Trophoblast cell (in vitro differentiated cells and primary cell): ENCODE results near the gene MSH5.

ENCODE experiments used
- DNase-seq, 2 donors: peaks; one replicate each; pipeline ENCODE4 v3.0.0-alpha.2; 2016
- H2AFZ ChIP-seq: 2 replicates; pipeline ENCODE4 v1.6.1; 2013; ENCODE audit warnings: low read length, moderate library complexity, mild to moderate bottlenecking; ENCODE audit not compliant: insufficient read depth, poor library complexity
- H2AK5ac ChIP-seq: 2 replicates; pipeline ENCODE4 v1.6.1; 2013; ENCODE audit warnings: mild to moderate bottlenecking, low read length
- H2BK120ac ChIP-seq: 2 replicates; pipeline ENCODE4 v1.6.1; 2013; ENCODE audit warnings: low read length, mild to moderate bottlenecking, moderate library complexity; ENCODE audit not compliant: insufficient read depth, poor library complexity
- H2BK12ac ChIP-seq: 2 replicates; pipeline ENCODE4 v1.6.1; 2013; ENCODE audit warnings: mild to moderate bottlenecking, low read length, moderate library complexity
- H2BK5ac ChIP-seq: 2 replicates; pipeline ENCODE4 v1.6.1; 2013; ENCODE audit warnings: low read length, low read depth, moderate library complexity, mild to moderate bottlenecking; ENCODE audit not compliant: poor library complexity
- H3K14ac ChIP-seq: 2 replicates; pipeline ENCODE4 v1.6.1; 2013; ENCODE audit warnings: mild to moderate bottlenecking, low read length
- H3K18ac ChIP-seq: 2 replicates; pipeline ENCODE4 v1.6.1; 2013; ENCODE audit warnings: mild to moderate bottlenecking, low read length
- H3K23ac ChIP-seq: 2 replicates; pipeline ENCODE4 v1.6.1; 2013; ENCODE audit warnings: low read length
- H3K27ac ChIP-seq: 2 replicates; pipeline ENCODE4 v1.5.1; 2013; ENCODE audit warnings: low read depth, mild to moderate bottlenecking, inconsistent platforms, low read length, moderate library complexity
- H3K27me3 ChIP-seq: 2 replicates; pipeline ENCODE4 v1.6.1; 2013; ENCODE audit warnings: inconsistent platforms, mild to moderate bottlenecking, low read length, moderate library complexity; ENCODE audit not compliant: insufficient read depth
- H3K36me3 ChIP-seq, 2 experiments: 1 replicate in 1 of 2; 2 replicates in 1 of 2; pipeline ENCODE4 v1.6.1; 2013; ENCODE audit warnings: low read length in 2 of 2, mild to moderate bottlenecking in 2 of 2, moderate library complexity in 1 of 2; ENCODE audit not compliant: insufficient read depth in 2 of 2, control insufficient read depth in 1 of 2
- H3K4ac ChIP-seq: 2 replicates; pipeline ENCODE4 v1.6.1; 2013; ENCODE audit warnings: low read depth, mild to moderate bottlenecking, low read length, moderate library complexity
- H3K4me1 ChIP-seq, 2 experiments: 1 replicate in 1 of 2; 2 replicates in 1 of 2; pipeline ENCODE4 v1.6.1; 2013; ENCODE audit warnings: low read length in 2 of 2, mild to moderate bottlenecking in 2 of 2, moderate library complexity in 1 of 2; ENCODE audit not compliant: insufficient read depth in 2 of 2, control insufficient read depth in 1 of 2
- H3K4me2 ChIP-seq: 2 replicates; pipeline ENCODE4 v1.6.1; 2013; ENCODE audit warnings: inconsistent platforms, mild to moderate bottlenecking, low read length, moderate library complexity
- H3K4me3 ChIP-seq: 2 replicates; pipeline ENCODE4 v1.5.1; 2013; ENCODE audit warnings: mild to moderate bottlenecking, low read depth, low read length, inconsistent platforms
- H3K79me1 ChIP-seq: one replicate; pipeline ENCODE4 v1.6.1; 2013; ENCODE audit warnings: low read length
- H3K79me2 ChIP-seq: 2 replicates; pipeline ENCODE4 v1.6.1; 2013; ENCODE audit warnings: low read length, mild to moderate bottlenecking; ENCODE audit not compliant: control insufficient read depth, insufficient read depth, poor library complexity
- H3K9ac ChIP-seq: 2 replicates; pipeline ENCODE4 v1.6.1; 2013; ENCODE audit warnings: mild to moderate bottlenecking, low read length
- H3K9me3 ChIP-seq: 2 replicates; pipeline ENCODE4 v1.6.1; 2013; ENCODE audit warnings: low read depth, mild to moderate bottlenecking, control low read depth, inconsistent platforms, low read length; ENCODE audit not compliant: insufficient read depth
- H4K12ac ChIP-seq: 2 replicates; pipeline ENCODE4 v1.6.1; 2013; ENCODE audit warnings: low read depth, mild to moderate bottlenecking, low read length, moderate library complexity
- H4K8ac ChIP-seq: 2 replicates; pipeline ENCODE4 v1.6.1; 2013; ENCODE audit warnings: low read depth, mild to moderate bottlenecking, low read length, moderate library complexity
- H4K91ac ChIP-seq: one replicate; pipeline ENCODE4 v1.6.1; 2013; ENCODE audit warnings: low read depth, mild to moderate bottlenecking, low read length, moderate library complexity
- WGBS: extraction: QIAGEN DNeasy Blood & Tissue Kit; methylation state at CpG from one replicate; pipeline ENCODE4 v1.1.7; 2013; ENCODE audit warnings: missing lambda C conversion rate; ENCODE audit not compliant: insufficient read length, insufficient coverage; ENCODE audit errors: extremely low coverage; 5-methylcytosine and 5-hydroxymethylcytosine counted together

MSH5 gene

DNA sequence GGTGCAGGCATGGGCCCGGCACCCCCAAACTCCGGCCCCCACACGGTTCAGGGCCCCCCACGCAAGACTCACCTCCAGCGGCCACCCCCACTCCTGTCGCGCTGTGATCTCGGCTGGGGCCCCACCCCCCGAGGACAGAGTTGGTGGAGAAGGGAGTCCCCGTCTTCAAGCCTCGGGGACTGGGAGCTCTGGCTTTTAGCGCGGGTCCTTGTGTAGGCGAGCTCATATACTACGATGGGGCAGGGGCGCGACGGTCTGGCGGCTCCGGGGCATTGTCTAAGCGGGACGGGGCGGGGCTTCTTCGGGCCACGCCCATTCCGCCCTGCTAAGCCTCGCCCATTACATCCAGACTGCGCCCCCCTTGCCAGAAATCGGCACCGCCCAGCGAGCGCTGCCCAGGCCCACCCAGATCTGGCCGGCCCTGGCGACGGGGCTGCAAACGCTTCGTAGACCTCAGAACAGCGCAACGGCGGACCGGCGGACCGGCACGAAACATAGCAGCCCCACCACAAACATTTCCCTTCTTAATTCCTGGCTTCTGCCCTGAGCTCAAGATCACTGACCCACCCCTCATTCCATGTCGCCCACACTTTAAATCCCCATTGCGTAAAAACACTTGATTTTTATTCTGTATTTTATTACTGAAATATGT lies 9.7 kb upstream of the MSH5 start:
- H4K91ac ChIP-seq, result peak overlapping the region; percentile 99
- peaks cover 16% of the 10 kb centered on the region for H3K79me2 ChIP-seq
- peak overlapping the region; percentile 98 for H3K14ac ChIP-seq
- H3K9ac ChIP-seq, result peak overlapping the region; percentile 93
- peak overlapping the region; percentile 89 for H4K12ac ChIP-seq
- peak overlapping the region; percentile 91 for H3K4me3 ChIP-seq
- H3K4me2 ChIP-seq, result peak overlapping the region; percentile 65
- H3K18ac ChIP-seq, result peak overlapping the region; percentile 98
- no peak overlapping the region for H2BK12ac ChIP-seq
- peak overlapping the region; percentile 97 for H2BK5ac ChIP-seq
- peak overlapping the region; percentile 95 for H2AK5ac ChIP-seq
- peak overlapping the region; percentile 95 for H3K27ac ChIP-seq
- H2AFZ ChIP-seq, result peak overlapping the region; percentile 96
- peak; percentile 65 to 77 for DNase-seq
- peak overlapping the region; percentile 96 for H2BK120ac ChIP-seq
- H3K36me3 ChIP-seq, result peaks cover 45 to 64% of the 10 kb centered on the region in 2 experiments
- peak overlapping the region; percentile 93 for H3K4ac ChIP-seq
- H3K79me1 ChIP-seq, result peaks cover 15% of the 10 kb centered on the region
- H3K9me3 ChIP-seq, result no peaks in the 10 kb centered on the region
- H3K23ac ChIP-seq, result no peak overlapping the region
- WGBS, result no CpG with 5 or more reads among the region's 46 CpGs
- H4K8ac ChIP-seq, result peak overlapping the region; percentile 98
- no peaks in the 10 kb centered on the region for H3K27me3 ChIP-seq
- H3K4me1 ChIP-seq, result peaks cover 14% of the 10 kb centered on the region in 2 experiments

DNA sequence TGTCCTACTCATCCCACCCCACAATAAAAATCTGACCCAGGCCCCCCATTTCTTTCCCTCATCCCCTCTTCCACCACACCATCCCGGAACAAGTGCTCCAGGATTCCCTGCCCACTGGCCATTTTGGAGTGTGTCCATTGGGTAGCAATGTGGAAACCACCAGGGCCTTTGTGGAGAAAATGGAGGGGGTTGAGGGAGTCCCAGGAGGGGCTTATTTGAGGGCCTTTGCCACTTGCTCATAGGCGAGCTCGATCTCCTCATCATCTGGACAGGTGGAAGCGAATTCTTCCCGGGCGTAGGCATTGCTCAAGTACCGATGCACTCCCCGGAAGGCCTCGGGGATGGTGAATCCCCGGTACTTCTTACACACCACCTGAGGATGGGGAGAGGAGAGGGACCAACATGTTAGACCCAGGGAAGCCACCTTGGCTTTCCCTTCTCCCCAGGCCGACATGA lies 9.1 kb upstream of the MSH5 start:
- Histone ChIP-seq H3K23ac (no peak overlapping the region), H3K4me3 (no peak overlapping the region), H2BK120ac (no peak overlapping the region), H3K79me1 (peaks cover 20% of the 10 kb centered on the region), H3K9me3 (no peaks in the 10 kb centered on the region), H3K27ac (peak overlapping the region; percentile 95), H2BK5ac (no peak overlapping the region), H4K91ac (no peak overlapping the region), H3K4me1 (peaks cover 14% of the 10 kb centered on the region in 2 experiments), H3K9ac (no peak overlapping the region), H3K27me3 (no peaks in the 10 kb centered on the region), H2BK12ac (no peak overlapping the region), H3K14ac (no peak overlapping the region), H2AK5ac (no peak overlapping the region), H3K4ac (no peak overlapping the region), H3K4me2 (peak overlapping the region; percentile 43), H4K12ac (no peak overlapping the region), H4K8ac (no peak overlapping the region), H2AFZ (no peak overlapping the region), H3K18ac (no peak overlapping the region), H3K36me3 (peaks cover 45 to 63% of the 10 kb centered on the region in 2 experiments), H3K79me2 (peaks cover 22% of the 10 kb centered on the region)
- peak in 1 of 2 donors; percentile 23 for DNase-seq
- WGBS, result no CpG with 5 or more reads among the region's 11 CpGs

DNA sequence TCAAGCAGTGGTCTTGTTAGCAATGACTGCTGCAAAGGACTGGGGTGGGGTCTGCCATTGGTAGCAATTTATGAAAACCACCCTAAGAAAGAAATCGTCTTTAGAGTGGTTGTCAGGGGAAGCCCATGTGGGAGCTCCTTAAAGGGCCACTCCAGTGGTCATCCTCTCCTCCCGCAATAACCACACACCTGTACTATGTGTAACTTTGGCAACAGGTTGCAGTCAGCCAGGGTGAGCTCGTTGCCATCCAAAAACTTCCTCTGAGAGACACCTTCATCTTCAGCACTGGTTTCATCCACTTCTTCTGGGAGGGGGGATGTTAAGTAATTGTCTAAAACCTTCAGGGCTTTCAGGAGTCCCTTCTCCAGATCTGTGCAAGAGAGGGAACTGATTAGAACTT lies 7.8 kb upstream of the MSH5 start:
- peaks cover 31% of the 10 kb centered on the region for H3K79me1 ChIP-seq
- H3K4me1 ChIP-seq, result peaks cover 19% of the 10 kb centered on the region in 2 experiments
- H2BK5ac ChIP-seq, result no peak overlapping the region
- no peak overlapping the region for H3K4ac ChIP-seq
- H3K18ac ChIP-seq, result no peak overlapping the region
- no peak for DNase-seq
- no peak overlapping the region for H3K14ac ChIP-seq
- H4K91ac ChIP-seq, result no peak overlapping the region
- H2AFZ ChIP-seq, result no peak overlapping the region
- H3K9ac ChIP-seq, result no peak overlapping the region
- no peak overlapping the region for H2AK5ac ChIP-seq
- no peak overlapping the region for H4K12ac ChIP-seq
- peaks cover 29% of the 10 kb centered on the region for H3K79me2 ChIP-seq
- no peaks in the 10 kb centered on the region for H3K9me3 ChIP-seq
- no peak overlapping the region for H3K4me3 ChIP-seq
- no peak overlapping the region for H2BK120ac ChIP-seq
- no CpG with 5 or more reads among the region's 3 CpGs for WGBS
- H4K8ac ChIP-seq, result no peak overlapping the region
- H3K36me3 ChIP-seq, result peaks cover 42 to 51% of the 10 kb centered on the region in 2 experiments
- H3K23ac ChIP-seq, result no peak overlapping the region
- H3K27me3 ChIP-seq, result no peaks in the 10 kb centered on the region
- no peak overlapping the region for H3K4me2 ChIP-seq
- H3K27ac ChIP-seq, result no peak overlapping the region
- H2BK12ac ChIP-seq, result no peak overlapping the region

DNA sequence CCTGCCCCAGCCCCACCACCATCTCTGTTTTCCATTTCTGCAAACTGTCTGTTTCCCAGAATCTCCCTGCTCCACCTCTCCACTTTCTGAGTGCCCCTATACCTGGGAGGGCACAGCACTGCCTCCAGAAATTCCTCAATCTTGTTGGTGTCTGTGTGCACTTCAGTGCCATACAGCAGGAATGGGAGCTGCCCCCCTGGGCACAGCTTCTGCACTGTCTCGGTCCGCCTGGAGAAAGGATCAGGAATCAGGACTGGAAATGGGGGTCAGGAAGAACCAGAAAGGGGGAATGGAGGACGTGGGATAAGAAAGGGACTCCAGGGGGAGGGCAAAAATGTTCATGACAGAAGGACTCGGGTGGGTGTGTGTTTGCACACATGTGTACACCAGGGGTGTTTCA lies 6.1 kb upstream of the MSH5 start:
- Histone ChIP-seq H3K4ac (peak overlapping the region; percentile 56), H3K36me3 (peaks cover 27 to 34% of the 10 kb centered on the region in 2 experiments), H4K91ac (no peak overlapping the region), H2BK12ac (no peak overlapping the region), H3K79me1 (peaks cover 42% of the 10 kb centered on the region), H3K23ac (no peak overlapping the region), H3K18ac (no peak overlapping the region), H4K8ac (no peak overlapping the region), H2AK5ac (no peak overlapping the region), H3K4me1 (peaks cover 23 to 25% of the 10 kb centered on the region in 2 experiments), H2AFZ (no peak overlapping the region), H3K4me3 (no peak overlapping the region), H3K27me3 (no peaks in the 10 kb centered on the region), H3K79me2 (peaks cover 28% of the 10 kb centered on the region), H4K12ac (no peak overlapping the region), H2BK120ac (no peak overlapping the region), H3K9me3 (no peaks in the 10 kb centered on the region), H2BK5ac (no peak overlapping the region), H3K9ac (peak overlapping the region; percentile 28), H3K14ac (no peak overlapping the region), H3K4me2 (peak overlapping the region; percentile 89), H3K27ac (no peak overlapping the region)
- WGBS, result no CpG with 5 or more reads among the region's 4 CpGs
- no peak for DNase-seq
